GM13977 (cell line): ENCODE measurements around the gene RASGRF1.

Source experiments
- DNase-seq: peaks from one replicate; pipeline ENCODE4 v3.0.0; 2012; ENCODE audit warnings: low spot score
- in situ Hi-C: fragments of 300-500 bp; cut with MboI; formaldehyde crosslinking; loops from one replicate; pipeline ENCODE4 v1.12.0; 2022; ENCODE audit warnings: low sequenced_read_pairs, low pct_unique_long_range_greater_than_20kb, mixed read lengths, inconsistent platforms; ENCODE audit not compliant: unreplicated experiment
- TF ChIP-seq, protein P1 (sequence below): IDR thresholded peaks from 2 replicates; pipeline ENCODE4 v1.5.1; 2012; ENCODE audit warnings: mild to moderate bottlenecking, control low read depth; ENCODE audit not compliant: insufficient read depth; ENCODE audit errors: extremely low read depth, missing control alignments

Gene RASGRF1

DNA sequence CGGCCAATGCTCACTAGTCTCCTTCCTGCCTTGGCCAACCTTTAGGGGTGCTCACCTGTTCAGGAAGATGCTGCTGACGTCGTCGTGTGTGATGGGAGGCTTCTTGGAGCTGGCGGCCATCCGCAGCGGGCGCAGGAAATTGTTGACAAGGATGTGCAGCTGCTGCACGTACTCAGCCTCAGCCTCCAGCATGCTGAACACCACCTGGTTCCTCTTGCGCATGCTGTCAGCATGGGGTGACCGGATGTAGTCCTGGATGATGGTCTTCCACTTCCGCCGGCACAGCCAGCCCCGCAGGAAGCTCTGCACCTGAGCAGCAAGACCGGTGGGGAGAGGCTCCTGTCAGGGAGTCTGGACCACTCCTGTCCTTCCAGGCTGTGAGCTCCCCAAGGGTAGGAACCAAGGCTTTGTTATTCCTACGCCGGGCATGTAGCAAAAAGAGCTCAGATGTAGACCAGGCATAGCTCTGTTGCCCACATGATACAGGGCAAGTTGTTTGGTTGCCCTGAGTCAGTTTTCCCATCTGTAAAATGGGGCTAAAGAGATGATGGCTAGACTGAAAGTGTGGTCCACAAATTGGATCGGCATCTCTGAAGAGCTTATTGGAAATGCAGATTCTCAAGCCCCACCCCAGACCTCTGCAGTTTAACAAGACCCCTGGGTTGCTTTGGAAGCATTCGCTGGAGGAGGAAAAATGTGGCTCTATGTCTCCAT lies 43.7 kb downstream of the RASGRF1 start:
- no peak for DNase-seq
- TF ChIP-seq, protein P1, sequence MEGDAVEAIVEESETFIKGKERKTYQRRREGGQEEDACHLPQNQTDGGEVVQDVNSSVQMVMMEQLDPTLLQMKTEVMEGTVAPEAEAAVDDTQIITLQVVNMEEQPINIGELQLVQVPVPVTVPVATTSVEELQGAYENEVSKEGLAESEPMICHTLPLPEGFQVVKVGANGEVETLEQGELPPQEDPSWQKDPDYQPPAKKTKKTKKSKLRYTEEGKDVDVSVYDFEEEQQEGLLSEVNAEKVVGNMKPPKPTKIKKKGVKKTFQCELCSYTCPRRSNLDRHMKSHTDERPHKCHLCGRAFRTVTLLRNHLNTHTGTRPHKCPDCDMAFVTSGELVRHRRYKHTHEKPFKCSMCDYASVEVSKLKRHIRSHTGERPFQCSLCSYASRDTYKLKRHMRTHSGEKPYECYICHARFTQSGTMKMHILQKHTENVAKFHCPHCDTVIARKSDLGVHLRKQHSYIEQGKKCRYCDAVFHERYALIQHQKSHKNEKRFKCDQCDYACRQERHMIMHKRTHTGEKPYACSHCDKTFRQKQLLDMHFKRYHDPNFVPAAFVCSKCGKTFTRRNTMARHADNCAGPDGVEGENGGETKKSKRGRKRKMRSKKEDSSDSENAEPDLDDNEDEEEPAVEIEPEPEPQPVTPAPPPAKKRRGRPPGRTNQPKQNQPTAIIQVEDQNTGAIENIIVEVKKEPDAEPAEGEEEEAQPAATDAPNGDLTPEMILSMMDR, result no peak
- in situ Hi-C loops, result no loop called here

DNA sequence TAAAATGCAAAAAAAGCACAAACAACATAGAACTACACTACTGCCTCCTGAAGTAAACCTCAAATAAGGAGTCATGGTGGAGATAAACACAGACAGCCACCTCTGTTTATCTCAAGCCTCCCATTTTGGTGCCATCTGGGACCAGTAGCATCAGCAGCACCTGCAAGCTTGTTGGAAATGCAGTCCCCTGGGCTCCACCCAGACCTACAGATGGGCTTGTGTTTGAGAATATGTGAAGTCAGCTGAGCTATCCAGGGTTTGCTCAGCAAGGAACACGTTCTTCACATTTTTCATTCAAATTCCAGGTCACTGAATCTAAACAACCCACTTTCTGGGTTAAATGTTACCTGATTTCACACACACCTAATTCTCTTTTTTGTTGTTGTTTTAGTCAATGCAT lies 45.5 kb downstream of the RASGRF1 start:
- in situ Hi-C loops, result no loop called here
- TF ChIP-seq, protein P1, result no peak
- no peak for DNase-seq

DNA sequence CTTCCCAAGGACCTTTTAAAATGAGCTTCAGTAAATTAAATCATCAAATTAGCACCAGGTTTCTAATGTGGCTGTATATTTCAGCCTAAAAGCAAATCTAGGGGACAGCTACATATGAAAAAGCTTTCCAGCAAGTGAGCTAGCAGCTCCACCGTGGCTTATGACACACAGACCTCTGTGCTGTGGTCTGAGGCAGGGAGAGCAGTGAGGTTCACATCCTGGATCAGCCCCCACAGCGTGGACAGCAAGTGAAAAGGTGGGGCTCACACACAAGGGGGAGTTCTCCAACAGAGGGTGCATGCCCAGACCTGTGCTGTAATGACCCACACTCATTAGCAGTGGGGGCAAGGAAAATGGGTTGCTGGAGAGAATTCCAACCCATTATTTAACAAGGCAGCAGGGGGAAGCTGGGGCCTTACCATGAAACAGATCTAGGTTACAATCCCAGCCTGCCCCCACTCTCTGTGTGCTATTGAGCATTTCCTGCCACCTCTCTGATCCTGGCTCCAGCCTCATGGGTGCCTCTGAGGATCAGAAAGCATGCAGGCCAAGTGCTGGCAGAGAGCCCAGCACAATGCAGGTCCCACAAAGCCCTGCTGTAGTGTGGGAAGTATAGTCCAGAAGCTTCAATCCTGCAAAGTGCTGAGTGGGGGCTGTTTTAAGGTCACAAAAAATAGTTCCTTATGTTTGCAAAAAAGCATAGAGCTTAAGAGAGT lies 48.2 kb downstream of the RASGRF1 start:
- DNase-seq, result no peak
- TF ChIP-seq, protein P1, result no peak
- in situ Hi-C loops, result no loop called here

DNA sequence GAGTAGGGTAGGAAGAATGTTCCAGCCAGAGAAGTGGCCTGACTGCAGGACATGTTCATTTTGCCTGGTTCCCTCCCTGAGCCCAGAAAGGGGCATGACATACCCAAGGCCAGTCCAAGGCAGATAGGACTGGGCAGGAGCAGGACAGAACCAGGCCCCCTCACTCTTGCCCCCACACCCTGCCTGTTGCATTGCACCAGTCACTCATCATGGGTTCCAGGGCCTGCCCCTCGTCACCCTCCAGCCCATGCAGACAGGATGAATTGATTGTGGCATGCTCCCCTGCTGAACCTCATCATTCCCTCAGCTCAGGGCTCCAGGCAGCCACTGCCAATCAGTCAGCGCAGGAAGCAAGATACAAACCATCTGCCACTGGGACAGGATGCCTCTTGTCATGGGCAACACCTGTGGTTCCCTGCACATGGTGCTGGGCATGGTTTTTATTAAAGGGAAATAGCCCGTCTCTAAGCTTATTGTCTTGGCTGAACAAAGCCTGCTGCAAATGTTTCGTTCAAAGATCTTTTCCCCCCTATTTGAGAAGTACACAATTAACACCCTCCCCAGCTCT lies 48.9 kb downstream of the RASGRF1 start:
- TF ChIP-seq, protein P1, result no peak
- in situ Hi-C loops, result no loop called here
- no peak for DNase-seq

DNA sequence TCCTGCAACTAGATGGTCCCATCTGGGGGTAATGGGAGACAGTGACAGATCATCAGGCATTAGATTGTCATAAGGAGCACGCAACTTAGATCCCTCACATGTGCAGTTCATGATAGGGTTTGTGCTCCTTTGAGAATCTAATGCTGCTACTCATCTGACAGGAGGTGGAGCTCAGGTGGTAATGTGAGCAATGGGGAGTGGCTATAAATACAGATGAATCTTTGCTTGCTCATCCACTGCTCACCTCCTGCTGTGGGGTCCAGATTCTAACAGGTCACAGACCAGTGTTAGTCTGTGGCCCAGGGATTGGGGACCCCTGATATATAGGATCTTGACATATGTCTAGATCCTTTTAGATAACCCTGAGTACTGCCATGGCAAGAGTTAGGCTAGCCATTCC lies 52.7 kb downstream of the RASGRF1 start:
- TF ChIP-seq, protein P1, result no peak
- DNase-seq, result no peak
- in situ Hi-C loops, result no loop called here

DNA sequence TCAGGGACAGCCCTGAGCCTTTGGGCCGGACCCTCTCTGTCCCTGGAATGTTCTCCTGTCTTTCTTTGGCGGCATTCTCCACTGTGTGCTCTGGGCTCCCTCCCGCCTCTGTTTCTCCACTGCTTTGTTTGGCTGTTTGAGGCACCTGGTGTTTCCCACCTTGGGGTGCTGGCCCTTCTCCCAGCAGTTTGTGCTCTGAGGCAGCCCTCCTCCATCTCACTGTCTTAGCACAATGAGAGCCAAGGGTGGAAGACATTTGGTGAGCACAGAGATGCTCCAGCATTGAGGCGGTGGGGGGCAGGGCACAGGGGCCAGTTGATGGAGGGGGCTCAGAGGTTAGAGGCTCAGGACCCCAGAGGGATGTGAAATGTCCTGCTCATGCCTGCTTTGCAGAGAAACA lies 54.3 kb downstream of the RASGRF1 start:
- DNase-seq, result no peak

More for the DNA sequence above, 54.3 kb downstream of the RASGRF1 start:
- TF ChIP-seq, protein P1, result no peak
- in situ Hi-C loops, result no loop called here
